Measurements from ENCODE around the gene CDC20. TPM values are rescaled to one million over a fixed set of nuclear protein-coding genes. Genes with fewer than 3 reads are reported as not detected.

CDC20 gene
- total and polyA plus RNA-seq, 2 experiments from 2014 or later, result 207 to 252 TPM

DNA sequence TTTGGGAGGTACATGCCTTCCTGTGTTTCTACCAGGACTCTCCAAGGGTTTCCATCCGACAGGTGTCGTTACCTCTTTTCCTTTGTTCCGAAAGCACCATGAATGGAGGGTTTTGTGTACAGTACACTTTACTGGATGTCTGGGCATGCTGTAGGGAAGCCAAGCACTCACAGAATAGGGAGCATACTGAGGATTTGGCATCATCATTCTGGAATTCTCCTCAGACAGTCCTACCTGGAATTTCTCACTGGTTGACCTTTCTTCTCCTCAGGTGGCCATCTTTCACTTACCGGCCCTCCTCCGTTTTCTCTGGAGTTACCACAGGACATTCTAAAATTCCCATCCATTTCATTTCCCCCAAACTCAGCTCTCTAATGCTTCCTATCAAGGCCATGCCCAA, 27.1 kb upstream of the CDC20 start:
- H3K9me2 ChIP-seq (ENCODE audit: insufficient read depth), result peaks cover 5% of the 10 kb centered on the region; the same call in 1 of the 2 replicates
- Mint-ChIP-seq H3K4me3 (no peak overlapping the region), H3K4me1 (peaks cover 7% of the 10 kb centered on the region), H3K27me3 (ENCODE audit: insufficient read depth, low read depth, poor library complexity) (peaks cover 4% of the 10 kb centered on the region), H3K9me3 (peaks cover 19% of the 10 kb centered on the region), H3K36me3 (ENCODE audit: low read depth) (no peaks in the 10 kb centered on the region; the same call in 2 of the 3 replicates), H3K27ac (no peak overlapping the region)
- no peaks in the 10 kb centered on the region for H3K36me3 ChIP-seq (ENCODE audit: insufficient read depth)
- no peak overlapping the region for H3K4me2 ChIP-seq
- no peak for DNase-seq (ENCODE audit: low spot score)
- no peaks in the 10 kb centered on the region; the same call in 1 of the 2 replicates for H3K4me1 ChIP-seq (ENCODE audit: insufficient read depth)
- H4K20me1 ChIP-seq (replicated peaks; ENCODE audit: insufficient read depth), result no peaks in the 10 kb centered on the region; the same call in 1 of the 2 replicates
- H3K79me2 ChIP-seq (replicated peaks; ENCODE audit: insufficient read depth), result no peaks in the 10 kb centered on the region
- H3K4me3 ChIP-seq, result no peak overlapping the region
- H3K27ac ChIP-seq (ENCODE audit: low read depth), result no peak overlapping the region
- H3F3A ChIP-seq (replicated peaks; ENCODE audit: low read depth), result no peaks in the 10 kb centered on the region; the same call in 1 of the 2 replicates
- H3K27me3 ChIP-seq (ENCODE audit: insufficient read depth), result no peaks in the 10 kb centered on the region
- ATAC-seq, result no peak
- H2AFZ ChIP-seq, result no peak overlapping the region
- TF ChIP-seq, protein P1, sequence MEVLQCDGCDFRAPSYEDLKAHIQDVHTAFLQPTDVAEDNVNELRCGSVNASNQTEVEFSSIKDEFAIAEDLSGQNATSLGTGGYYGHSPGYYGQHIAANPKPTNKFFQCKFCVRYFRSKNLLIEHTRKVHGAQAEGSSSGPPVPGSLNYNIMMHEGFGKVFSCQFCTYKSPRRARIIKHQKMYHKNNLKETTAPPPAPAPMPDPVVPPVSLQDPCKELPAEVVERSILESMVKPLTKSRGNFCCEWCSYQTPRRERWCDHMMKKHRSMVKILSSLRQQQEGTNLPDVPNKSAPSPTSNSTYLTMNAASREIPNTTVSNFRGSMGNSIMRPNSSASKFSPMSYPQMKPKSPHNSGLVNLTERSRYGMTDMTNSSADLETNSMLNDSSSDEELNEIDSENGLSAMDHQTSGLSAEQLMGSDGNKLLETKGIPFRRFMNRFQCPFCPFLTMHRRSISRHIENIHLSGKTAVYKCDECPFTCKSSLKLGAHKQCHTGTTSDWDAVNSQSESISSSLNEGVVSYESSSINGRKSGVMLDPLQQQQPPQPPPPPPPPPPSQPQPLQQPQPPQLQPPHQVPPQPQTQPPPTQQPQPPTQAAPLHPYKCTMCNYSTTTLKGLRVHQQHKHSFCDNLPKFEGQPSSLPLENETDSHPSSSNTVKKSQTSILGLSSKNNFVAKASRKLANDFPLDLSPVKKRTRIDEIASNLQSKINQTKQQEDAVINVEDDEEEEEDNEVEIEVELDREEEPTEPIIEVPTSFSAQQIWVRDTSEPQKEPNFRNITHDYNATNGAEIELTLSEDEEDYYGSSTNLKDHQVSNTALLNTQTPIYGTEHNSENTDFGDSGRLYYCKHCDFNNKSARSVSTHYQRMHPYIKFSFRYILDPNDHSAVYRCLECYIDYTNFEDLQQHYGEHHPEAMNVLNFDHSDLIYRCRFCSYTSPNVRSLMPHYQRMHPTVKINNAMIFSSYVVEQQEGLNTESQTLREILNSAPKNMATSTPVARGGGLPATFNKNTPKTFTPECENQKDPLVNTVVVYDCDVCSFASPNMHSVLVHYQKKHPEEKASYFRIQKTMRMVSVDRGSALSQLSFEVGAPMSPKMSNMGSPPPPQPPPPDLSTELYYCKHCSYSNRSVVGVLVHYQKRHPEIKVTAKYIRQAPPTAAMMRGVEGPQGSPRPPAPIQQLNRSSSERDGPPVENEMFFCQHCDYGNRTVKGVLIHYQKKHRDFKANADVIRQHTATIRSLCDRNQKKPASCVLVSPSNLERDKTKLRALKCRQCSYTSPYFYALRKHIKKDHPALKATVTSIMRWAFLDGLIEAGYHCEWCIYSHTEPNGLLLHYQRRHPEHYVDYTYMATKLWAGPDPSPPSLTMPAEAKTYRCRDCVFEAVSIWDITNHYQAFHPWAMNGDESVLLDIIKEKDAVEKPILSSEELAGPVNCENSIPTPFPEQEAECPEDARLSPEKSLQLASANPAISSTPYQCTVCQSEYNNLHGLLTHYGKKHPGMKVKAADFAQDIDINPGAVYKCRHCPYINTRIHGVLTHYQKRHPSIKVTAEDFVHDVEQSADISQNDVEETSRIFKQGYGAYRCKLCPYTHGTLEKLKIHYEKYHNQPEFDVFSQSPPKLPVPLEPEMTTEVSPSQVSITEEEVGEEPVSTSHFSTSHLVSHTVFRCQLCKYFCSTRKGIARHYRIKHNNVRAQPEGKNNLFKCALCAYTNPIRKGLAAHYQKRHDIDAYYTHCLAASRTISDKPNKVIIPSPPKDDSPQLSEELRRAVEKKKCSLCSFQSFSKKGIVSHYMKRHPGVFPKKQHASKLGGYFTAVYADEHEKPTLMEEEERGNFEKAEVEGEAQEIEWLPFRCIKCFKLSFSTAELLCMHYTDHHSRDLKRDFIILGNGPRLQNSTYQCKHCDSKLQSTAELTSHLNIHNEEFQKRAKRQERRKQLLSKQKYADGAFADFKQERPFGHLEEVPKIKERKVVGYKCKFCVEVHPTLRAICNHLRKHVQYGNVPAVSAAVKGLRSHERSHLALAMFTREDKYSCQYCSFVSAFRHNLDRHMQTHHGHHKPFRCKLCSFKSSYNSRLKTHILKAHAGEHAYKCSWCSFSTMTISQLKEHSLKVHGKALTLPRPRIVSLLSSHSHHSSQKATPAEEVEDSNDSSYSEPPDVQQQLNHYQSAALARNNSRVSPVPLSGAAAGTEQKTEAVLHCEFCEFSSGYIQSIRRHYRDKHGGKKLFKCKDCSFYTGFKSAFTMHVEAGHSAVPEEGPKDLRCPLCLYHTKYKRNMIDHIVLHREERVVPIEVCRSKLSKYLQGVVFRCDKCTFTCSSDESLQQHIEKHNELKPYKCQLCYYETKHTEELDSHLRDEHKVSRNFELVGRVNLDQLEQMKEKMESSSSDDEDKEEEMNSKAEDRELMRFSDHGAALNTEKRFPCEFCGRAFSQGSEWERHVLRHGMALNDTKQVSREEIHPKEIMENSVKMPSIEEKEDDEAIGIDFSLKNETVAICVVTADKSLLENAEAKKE (CRISPR knock-in tag; IDR thresholded peaks at IDR 0.05), result no peak
- TF ChIP-seq ZNF114 (CRISPR knock-in tag; IDR thresholded peaks at IDR 0.05) (no peak), STAT1 (IDR thresholded peaks at IDR 0.05; ENCODE audit: unreplicated experiment) (no peak), JUNB (IDR thresholded peaks at IDR 0.05; ENCODE audit: unreplicated experiment) (no peak), POLR2AphosphoS5 (IDR thresholded peaks at IDR 0.05; ENCODE audit: low read depth) (no peak), ZNF331 (CRISPR knock-in tag; IDR thresholded peaks at IDR 0.05; ENCODE audit: low read depth) (no peak)
- TF ChIP-seq, protein P2, sequence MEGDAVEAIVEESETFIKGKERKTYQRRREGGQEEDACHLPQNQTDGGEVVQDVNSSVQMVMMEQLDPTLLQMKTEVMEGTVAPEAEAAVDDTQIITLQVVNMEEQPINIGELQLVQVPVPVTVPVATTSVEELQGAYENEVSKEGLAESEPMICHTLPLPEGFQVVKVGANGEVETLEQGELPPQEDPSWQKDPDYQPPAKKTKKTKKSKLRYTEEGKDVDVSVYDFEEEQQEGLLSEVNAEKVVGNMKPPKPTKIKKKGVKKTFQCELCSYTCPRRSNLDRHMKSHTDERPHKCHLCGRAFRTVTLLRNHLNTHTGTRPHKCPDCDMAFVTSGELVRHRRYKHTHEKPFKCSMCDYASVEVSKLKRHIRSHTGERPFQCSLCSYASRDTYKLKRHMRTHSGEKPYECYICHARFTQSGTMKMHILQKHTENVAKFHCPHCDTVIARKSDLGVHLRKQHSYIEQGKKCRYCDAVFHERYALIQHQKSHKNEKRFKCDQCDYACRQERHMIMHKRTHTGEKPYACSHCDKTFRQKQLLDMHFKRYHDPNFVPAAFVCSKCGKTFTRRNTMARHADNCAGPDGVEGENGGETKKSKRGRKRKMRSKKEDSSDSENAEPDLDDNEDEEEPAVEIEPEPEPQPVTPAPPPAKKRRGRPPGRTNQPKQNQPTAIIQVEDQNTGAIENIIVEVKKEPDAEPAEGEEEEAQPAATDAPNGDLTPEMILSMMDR (conservative IDR thresholded peaks at IDR 0.05; ENCODE audit: low read depth in 2 of 2), result no peak

All from GM23338 (cell line).